GM18508 (cell line): Measurements from ENCODE around the gene PPP2R3A.

Experiments used
- ATAC-seq: cut with Tn5 transposase; IDR thresholded peaks from one replicate; pipeline ENCODE4 v1.9.1; 2021; ENCODE audit warnings: moderate number of reproducible peaks; ENCODE audit not compliant: insufficient read depth, unreplicated experiment

PPP2R3A gene

GRCh38 chr3:136022529-136023263 lies 57.2 kb downstream of the PPP2R3A start:
- ATAC-seq: no peak

DNA sequence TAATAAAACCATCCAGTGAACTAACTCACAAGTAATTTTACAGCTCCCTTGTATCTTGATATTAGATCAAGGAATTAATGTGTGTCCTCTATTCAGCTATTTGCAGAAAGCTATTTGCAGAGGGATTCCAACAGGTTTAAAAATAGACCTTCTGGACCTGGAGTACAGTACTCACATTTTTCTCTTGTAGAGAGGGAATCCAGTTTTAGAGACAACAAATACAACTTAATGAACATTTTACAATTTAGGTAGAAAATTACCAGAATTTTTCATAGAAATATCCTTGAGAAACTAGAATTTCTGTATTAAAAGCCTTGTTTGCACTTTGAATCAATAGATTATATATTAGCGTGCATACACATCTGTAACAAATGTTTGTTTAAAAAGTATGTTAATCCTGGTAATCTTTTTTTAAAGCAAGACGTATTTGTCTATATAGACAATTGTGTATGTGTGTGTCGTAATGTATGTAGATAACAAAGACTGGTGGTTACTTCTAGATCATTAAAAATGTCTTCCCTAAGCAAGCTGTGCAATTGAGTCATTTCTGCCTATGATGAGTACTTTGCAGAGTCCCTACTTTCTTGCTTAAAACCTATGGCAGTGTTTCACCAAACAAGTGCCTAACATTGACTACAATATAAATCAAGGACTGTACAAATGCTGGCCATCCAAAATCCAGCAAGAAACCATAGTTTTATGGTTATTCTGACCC lies 57.9 kb downstream of the PPP2R3A start:
- no peak for ATAC-seq

- ATAC-seq: no peak
Observed at GRCh38 chr3:136036306-136036705, 70.8 kb downstream of the PPP2R3A start.

DNA sequence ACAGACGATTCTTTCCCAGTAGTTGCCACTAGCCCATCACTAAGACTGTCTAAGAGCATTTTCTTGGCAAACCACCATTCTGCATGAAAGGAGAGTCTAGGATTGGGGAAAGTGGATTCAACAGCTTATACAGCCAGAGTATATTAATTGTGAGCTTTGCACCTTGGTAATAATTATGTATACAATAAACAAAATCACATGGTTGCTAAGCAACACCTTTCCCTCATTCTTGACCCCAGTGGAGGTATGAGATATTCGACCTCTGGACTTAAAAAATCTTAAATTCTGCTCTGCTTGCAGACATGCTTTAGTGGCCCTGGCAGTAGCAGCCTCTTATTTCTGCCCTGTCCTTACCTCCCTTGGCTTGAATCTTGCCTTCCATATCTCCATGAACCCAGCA lies 73.1 kb downstream of the PPP2R3A start:
- no peak for ATAC-seq

GRCh38 chr3:136042608-136043221 lies 77.2 kb downstream of the PPP2R3A start:
- ATAC-seq: no peak

GRCh38 chr3:136044980-136045745 lies 79.6 kb downstream of the PPP2R3A start:
- no peak for ATAC-seq

DNA sequence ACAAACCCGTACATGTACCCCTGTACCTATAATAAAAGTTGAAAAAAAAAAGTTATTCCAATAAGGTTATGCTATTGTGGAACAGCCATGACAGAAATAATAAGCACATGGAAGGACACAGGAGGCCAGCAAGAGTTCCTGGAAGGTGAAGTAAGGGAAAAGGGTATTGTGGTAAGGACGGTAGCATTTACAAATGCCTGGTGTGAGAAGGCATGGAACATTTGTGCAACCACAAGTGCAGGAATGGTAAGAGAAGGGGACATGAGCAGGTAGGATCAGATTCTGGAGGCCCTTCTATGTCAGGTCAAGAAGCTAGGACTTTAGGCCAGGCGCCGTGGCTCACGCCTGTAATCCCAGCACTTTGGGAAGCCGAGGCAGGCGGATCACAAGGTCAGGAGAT lies 82.5 kb downstream of the PPP2R3A start:
- ATAC-seq: no peak

GRCh38 chr3:136050250-136050649 lies 84.7 kb downstream of the PPP2R3A start:
- no peak for ATAC-seq

DNA sequence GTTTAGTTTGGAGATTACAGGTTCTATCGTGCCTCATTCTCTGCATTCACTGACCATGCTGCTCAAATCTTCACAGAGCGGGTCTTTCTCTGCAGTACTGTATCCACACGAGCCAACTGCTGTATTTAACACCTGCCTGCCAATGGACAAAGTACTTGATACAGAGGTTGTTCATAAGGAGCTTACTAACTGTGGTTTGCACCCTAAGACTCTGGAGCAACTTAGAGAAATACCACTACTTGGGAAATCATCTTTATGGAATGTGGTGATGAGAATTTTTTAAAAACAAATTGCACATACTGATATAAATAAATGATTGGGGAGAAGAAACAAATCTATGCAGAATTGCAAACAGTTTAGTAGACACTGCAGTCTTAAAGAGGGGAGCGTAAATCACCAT lies 90.0 kb downstream of the PPP2R3A start:
- no peak for ATAC-seq

DNA sequence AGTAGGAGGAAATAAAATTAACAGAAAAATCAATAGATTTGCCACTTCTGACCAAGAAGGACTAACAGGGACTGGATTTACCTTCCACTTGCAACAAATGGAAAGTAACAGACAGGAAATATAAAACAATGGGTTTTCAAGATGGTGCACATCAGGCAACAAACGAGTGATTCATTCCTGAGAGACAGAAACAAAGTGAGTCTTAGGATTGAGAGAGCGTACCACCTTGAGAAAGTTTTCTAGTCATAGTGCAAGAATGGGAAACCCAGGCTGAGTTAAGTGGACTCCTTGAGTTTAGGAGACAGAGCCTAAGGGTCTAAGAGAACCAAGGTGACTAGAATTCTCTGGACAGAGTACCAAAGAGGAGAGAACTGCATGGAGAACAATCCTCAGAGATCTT lies 101.7 kb downstream of the PPP2R3A start:
- ATAC-seq: no peak

GRCh38 chr3:136068708-136069107 lies 103.2 kb downstream of the PPP2R3A start:
- ATAC-seq: no peak

DNA sequence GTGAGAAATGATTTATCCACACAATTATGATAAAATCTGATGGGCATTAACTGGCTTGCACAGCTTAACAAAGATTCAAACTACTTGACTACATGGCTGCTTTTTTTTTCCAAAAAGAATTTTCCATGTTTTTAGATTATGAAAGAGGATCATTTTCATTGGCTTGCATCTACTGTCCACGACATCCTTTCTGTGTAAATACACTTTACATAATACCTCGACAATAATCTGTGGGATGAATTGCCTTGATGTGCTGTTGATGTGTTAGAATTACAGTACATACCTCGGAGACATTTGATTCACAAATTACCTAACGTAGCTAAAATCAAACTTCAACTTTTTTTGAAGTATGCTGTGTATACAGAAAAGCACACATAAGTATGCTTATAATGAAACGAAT lies 104.4 kb downstream of the PPP2R3A start:
- ATAC-seq: no peak

- ATAC-seq: no peak
Observed at GRCh38 chr3:136070334-136070733, 104.8 kb downstream of the PPP2R3A start.

DNA sequence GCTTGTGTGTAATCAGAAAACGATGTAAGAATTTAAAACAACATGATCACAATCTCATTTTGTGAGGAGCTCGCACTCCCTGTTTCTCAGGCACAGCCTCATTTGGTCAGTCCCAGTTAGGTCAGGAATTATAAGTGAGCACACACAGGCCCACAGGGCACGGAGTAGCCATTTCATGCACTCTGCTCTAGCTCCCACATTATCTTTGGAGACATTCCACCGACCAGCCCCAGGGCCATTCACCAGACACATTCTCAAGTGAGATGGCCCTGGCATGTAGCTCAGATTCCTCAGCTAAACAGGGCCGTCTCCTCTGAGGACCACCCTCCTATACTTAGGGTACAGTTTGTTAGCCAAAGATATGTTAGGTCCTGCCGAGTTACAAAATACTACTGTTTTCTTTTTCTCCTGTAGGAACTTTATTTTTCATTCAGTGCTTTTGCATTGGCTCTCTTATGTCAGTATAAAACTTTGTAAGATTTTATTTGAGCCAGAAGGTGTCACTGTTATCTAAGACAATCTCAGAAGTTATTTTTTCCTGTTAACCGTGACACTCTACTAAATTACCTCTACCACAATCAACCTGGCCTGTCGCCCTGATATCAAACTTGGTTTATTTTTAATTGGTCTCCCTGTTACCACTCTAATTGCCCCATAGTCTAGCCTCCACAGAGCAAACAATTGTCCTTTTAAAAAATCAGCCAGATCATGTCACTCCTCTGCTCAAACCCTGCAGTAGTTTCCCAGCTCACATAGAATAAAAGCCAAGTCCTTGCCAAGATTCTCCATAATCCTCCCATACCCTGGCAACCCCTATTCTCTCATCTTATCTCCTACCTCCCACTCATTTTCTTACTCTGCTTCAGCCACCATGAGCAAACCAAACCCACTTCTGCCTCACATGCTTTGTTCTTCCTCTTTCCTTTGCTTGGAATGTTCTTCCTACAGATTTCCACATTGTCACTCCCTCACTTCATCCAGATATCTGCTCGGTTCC lies 105.7 kb downstream of the PPP2R3A start:
- ATAC-seq: no peak

- no peak for ATAC-seq
Observed at GRCh38 chr3:136074546-136075170, 109.1 kb downstream of the PPP2R3A start.

DNA sequence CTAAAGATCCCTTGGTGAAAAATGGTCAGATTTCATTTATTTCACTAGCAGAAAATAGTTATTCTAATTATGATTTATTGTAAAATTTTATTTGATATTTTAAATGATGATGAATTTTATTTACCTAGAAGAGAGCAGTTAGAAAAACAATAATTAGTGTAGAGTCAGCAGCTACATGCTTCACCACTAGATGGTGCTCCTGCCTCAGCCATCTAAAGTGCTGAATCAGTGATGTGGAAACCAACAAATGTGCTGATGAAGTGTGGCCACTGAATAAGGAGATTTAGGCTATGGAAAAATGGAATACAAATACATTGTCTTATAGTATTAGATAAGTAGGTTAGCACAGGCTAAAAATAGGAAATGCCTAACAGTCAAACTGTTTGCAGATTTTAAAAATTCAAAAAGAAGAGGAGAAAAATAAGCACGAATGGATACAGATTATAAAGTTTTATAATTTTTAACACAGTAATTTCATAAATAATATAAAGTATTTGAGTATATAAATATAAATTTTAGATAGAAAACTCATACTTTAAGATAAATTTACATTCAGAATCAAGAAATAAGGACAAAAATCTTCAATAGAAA lies 109.8 kb downstream of the PPP2R3A start:
- no peak for ATAC-seq

DNA sequence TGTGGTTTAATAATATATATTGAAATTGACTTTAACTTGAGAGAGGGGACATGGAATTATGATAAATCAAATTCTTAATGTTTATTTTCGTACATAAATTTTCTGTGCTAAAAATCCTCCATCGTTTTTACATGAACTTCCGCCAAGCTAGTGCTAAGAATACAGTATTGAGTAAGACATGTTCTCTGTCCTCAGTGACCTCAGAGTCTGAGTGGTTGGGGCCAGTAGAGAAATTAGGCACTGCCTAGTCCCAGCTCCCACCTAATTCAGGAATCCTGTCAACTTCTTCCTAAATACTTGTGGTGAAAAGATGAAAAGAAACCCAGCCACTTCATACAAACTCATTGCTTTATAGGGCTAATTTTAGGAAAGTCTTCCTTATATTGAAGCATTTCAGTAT lies 110.3 kb downstream of the PPP2R3A start:
- no peak for ATAC-seq

GRCh38 chr3:136078421-136079364 lies 113.2 kb downstream of the PPP2R3A start:
- ATAC-seq: no peak
